GM21619 (cell line): ENCODE results near the gene DPP9.
"Not testable (repeated sequence)": the region's sequence is repeated elsewhere in the genome, so short reads cannot be mapped to it uniquely, and the experiment has no call there.

Experiments
- ATAC-seq: cut with Tn5 transposase; IDR thresholded peaks from one replicate; pipeline ENCODE4 v1.9.1; 2021; ENCODE audit not compliant: unreplicated experiment

DPP9 gene

DNA sequence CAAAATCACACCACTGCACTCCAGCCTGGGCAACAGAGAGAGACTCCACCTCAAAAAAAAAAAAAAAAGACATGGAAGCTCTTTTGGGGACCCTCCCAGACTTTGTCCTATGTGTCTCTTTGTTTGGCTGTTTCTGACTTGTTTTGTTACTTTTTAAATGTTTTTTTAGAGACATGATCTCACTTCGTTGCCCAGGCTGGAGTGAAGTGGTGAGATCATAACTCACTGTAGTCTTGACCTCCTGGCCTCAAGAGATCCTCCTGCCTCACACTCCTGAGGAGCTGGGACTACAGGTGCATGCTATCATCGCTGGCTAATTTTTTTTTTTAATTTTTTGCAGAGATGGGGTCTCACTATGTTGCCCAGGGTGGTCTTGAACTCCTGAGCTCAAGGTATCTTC lies 16.4 kb upstream of the DPP9 start:
- ATAC-seq, result no peak

DNA sequence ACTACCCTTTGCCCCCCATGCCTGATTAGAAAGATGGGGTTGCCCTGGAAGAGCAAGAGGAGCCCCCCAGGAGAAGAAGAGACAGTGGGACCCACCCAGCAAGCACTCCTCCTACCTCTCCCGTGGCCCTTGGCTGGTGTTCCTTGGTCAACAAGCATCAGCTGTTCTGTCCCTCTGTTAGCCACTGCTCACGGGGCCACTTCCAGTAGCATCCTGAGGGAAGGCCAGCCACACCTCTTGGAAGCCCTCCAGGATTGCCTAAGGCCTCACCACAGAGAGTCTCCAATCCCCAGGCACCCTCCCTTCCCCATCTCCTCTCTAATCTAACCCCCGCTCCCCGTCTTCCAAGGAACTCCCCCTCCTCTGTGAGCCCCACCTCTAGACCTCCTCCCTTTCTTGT lies 15.1 kb upstream of the DPP9 start:
- no peak for ATAC-seq

DNA sequence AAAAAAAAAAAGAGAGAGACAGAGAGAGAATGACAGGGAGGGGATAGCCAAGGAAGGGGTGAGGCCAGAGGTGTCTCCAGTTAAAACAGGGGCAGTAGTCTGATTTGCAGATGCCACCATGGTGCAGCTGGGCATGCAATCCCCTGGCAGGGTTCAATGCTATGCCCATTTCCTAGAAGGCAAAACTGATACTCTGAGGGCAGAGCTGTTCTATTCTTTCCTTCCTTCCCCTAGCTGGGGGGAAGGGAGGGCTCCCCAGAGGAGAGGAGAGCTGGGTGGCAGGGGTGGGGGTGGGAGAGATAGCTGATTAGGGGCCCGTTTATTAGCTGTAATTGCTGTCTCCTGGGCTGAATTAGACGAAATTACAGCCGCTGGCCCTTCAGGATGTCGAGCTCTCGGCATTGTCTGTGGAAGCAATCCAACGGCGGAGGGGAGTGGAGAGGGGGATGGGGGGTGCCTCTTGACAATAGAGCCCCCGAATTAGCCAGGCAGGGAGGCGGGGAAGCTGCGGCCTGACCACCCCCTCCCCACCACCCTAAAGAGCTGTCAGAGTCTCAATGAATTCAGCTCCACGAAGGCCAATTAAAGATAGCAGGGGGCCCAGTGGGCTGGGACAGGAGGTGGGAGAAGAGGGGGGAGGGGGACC lies 14.4 kb upstream of the DPP9 start:
- ATAC-seq, result no peak

DNA sequence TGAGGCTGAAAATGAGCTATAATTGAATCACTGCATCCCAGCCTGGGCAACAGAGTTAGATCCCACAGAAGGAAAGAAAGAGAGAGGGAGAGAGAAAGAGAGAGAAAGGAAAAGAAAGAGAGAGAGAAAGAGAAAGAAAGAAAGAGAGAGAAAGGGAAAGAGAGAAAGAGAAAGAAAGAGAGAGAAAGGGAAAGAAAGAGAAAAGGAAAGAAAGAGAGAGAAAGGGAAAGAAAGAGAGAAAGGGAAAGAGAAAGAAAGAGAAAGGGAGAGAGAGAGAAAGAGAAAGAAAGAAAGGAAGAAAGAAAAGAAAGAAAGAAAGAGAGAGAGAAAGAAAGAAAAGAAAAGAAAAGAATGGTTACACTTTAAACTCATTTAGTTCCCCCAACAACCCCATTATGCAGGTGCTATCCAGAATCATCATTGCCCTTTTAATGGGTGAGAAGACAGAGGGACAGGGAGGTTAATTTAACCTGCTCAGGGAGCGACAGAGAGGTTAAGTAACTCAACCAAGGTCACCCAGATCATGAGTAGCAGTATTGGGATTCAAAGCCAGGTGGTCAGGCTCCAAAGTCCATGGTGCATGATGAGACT lies 10.2 kb upstream of the DPP9 start:
- no peak for ATAC-seq

DNA sequence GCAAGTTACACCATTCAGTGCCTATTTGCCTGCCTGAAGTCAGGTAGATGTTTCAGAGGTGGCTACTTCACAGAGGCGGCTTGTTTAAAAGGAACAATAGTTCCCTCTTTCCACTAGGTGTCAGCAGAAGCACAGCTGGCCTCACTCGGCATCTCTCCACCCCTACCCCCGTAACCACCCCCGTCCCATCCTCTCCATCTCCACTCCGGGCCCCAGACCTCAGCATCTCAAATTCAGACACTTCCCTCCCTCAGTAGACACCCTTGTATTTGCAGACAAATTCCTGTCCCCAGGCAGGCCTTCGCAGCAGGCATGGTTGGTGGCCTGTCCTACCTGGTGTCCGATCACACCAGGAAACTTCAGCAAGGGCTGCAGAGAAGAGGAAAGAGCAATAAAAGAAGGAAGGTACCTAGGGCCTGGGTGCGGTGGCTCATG lies 9.1 kb upstream of the DPP9 start:
- ATAC-seq, result no peak

DNA sequence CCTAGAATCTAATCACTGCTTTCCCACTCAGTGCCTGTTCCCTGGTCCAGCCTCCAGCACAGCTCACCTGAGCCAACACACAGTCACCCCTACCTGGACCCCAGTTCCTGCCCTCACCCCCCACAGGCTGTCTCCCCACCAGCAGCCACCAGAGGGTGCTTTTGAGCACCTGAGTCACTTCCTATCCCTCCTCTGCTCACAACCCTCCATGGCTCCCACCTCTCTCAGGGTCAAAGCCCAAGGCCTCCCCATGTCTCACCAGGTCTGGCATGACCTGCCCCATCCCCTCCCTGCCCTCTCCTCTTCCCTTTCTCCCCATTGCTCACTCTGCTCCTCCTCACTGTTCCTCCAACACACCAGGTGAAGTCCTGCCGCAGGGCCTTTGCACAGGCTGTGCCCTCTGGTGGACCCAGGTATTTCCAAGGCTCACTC lies 7.1 kb upstream of the DPP9 start:
- no peak for ATAC-seq

DNA sequence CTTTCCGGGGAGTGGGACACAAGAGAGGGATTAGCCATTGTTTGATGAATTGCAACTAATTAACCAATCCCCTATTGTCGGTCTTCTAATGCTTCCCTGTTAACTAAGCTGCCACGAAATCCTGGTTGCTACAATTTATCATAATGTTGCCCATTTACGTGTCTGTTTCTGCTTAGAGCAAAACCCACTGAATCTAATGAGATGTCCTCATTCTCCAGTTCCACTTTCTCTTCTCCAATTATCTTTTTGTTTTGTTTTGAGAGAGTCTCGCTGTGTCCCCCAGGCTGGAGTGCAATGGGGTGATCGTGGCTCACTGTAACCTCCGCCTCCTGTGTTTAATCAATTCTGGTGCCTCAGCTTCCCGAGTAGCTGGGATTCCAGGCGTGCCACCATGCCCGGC lies 5.2 kb upstream of the DPP9 start:
- no peak for ATAC-seq

DNA sequence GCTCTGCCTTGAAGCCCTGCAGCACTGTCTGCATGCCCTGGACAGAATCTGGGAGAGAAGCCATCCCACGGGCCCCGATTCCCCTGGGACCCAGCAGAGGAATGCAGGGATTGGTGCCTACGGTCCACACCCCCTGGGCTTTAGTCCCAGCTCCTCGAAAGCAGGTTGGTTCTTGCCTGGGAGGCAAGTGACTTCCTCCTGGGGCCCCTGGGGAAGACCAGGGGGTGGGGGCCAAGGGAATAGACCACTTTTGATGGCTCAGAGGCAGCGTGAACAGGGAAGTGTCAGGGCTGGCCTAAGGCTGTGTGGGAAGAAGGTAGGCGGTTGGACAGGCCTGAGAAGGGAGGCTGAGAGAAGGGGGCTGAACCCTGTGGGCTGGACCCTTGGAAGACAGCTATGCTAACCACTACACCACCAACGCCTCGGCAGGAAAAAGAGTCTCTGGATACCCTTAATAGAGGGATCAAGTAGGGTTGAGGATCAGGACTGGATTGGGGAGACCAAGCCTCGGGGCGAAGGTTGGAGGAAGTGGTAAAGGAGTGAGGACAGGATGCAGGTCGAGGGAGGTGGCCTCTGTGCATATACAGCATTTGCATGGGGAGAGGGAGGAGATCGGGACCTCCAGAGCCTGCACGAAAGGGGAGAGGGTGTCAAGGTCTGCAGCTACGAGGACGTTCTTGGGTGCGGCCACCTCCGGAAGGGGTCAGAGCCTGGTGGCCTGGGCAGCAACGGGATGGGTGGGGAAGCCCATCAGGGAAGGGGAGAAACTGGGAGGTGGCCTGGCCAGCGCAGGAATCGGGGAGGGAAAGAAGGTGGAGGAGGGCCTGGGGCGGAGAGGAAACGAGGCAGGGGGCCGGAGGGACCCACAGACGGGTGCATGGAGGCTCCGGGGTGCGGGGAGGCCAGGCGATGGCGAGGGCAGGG lies 709 bp downstream of the DPP9 start:
- ATAC-seq, result peak; percentile 8

DNA sequence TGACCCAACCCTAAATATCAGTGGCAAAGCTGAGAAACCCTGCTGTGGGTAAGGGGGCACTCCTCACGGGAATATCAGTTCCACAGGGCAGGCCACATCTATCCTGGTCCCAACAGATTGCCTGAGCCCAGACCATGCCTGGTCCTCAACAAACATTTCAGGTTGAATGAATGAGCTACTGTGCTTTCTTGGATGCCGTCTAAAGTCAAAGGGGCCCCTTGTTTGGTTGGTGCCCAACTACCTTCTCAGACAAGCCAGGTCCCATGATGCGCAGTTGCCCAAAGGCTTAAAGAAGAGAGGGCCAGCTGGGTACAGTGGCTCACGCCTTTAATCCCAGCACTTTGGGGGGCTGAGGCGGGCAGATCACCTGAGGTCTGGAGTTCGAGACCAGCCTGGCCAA lies 2.4 kb downstream of the DPP9 start:
- no peak for ATAC-seq

DNA sequence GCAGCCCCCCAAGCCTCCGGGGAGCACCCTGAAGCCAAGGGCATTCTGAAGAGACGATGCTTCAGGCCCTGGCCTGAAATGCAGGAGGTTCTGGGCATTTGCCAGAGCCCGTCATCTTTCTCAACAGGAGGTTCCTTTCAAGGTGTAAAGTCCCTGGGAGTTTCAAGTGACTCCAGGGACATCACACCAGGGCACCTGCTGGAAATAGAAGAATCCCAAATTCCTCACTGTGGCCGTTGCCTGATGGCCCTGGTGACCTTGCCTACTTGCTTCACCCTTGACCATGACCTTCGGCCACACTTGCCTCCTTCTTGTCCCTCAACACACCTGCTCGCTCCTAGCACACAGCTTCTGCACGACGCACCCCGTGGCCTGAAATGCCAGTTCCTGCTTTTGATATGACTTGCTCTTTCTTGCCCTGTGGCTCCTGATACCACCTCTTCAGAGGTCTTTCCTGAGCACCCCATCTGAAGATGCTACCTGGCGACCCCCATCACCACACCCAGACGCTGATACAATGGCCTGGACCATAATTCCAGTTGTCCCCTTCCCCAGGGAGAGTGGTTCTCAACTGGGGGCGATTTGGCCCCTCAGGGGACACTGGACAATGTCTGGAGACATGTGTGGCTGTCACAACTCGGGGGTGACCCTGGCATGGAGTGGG lies 3.5 kb downstream of the DPP9 start:
- ATAC-seq, result no peak

DNA sequence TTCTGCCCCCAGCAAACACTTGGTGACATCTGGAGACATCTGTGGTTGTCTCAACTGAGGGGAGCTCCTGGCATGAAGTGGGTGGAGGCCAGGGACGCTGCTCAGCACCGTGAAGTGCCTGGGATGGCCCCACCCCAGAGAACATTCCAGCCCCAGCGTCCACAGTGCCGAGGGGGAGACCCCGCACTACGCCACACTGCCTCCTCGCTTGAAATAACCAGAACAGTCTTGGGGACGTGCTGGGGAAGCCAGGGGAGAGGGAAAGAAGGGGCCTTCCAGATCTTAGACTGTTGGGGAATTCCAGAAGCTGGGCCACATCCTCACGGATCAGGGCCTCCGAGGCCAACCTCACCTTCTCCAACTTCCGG lies 4.2 kb downstream of the DPP9 start:
- no peak for ATAC-seq

DNA sequence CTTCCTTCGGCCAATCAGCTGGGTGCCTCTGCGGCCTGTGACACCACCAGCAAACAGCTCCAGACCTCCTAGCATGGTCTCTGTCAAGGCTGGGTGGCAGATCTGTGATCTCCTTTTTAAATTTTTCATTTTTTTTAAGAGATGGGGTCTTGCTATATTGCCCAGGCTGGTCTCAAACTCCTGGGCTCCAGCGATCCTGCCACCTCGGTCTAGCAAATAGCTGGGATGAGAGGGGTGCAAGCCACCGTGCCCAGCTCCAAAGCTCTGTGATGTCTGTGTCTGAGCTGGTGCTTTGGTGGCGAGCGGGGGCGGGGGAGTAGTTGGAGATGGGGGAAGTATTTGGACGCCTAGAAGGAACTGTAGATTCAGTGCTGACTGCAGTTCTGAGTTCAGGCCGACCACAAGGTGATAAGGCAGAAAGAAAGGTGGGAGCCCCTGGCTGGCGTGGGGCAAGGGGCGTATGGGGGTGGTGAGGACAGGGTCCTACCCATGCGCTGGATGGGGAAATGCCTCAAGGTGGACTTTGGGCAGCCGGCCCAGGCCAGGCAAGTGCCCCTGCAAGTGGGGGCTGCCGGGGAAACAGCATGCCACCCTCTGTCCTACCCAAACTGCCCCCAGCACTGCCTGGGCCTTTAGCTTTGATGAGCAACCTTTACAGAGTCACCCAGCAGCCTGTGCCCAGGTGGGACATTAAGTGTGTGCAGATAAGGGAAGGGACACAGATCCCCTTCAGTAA lies 5.5 kb downstream of the DPP9 start:
- no peak for ATAC-seq

DNA sequence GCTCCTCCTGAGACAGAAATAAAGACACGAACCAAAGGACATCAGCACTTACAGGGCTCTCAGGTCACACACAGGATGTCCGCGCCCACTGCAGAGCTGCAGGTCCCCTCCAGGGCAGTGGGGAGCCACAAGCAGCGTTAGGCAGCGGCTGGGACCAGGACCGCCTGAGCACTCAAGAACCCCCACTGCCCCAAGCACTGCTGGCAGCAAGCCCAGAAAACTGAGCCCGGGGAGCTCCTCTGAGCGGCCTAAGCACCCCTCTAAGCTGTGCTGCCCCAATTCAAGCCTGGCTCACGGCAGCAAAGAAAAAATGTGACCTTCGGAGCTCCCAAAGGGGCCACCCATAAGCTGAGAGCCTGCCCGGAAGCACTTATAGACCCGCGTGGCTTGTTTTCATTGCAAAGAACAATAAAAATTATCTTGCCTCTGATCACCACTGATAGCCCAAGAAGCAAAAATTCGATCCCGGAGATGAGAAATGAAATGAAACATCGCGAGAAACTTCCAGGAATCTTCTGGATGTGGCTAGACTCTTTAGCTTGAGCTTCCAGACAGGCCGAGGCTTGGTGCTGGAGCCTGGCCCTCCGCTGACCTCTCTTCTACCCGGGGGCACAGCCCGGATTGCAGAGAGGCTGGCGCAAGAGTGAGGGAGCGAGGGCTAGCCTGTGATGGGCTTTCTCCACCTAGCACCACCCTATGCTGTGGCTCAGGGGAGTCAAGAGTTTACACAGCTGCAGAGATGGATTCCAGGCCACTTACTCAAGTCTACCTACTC lies 6.3 kb downstream of the DPP9 start:
- no peak for ATAC-seq

DNA sequence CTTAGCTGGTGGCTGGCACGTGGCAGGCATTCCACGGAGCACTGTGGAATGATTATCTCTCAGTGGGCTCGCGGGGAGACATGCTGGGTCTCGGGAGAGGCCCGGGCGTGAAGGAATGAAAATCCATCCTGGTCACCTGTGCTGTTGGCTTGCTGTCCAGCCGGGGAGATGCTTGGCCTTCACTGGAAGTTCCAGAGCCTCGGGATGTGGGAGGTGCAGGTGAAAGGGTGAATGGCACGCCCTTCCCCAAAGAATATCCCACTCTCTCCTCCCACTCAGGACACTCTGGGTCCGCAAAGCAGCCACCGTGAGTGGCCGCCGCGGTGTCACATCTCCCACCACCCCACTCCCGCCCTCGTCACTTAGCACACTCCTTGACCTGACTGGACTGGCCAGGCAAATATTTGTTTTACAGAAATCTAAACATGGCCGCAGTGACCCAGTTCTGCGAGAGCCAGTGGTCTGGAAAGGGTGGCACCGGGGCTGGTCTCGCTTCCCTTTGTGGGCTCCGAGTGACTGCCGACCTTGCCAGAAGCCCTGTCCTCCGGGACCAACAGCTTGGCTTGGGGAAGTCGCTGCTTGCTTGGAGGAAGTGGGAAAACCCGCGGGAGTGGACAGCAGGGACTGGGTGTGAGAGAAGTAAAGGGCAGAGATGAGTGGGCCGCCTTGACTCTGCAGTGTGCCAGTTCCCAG lies 8.0 kb downstream of the DPP9 start:
- no peak for ATAC-seq

DNA sequence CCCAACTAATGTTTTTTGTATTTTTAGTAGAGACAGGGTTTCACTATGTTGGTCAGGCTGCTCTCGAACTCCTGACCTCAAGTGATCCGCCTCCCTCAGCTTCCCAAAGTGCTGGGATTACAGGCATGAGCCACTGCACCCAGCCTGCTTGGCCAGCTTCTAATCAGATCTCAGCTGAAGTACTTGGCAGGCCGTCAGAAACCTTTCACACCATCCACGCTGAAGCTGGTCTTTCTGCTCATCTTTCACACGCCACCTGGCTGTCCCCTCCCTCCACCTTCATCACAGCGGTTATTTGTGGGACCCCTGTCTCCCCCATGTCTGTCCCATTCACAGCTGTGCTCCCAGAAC lies 8.5 kb downstream of the DPP9 start:
- ATAC-seq, result not testable (repeated sequence)

DNA sequence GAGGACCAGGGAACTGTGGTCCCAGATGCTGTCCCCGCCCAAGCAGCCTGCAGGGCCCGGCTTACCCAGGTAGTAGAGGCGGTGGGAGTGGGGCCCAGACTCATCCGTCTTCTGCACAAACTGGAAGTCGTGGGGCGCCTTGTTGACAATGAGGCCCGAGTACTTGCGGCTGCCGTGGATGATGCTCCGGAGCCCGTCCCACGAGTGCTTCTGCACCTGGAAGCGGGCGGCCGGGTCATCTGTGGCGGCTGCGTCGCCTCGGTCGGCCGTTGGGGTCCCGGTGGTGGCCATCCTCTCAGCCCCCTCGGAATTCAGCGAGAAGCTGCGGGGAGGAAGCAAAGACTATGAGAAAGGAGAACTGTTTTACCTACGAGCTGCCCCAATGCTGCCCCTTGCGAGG lies 9.6 kb downstream of the DPP9 start:
- ATAC-seq, result no peak

DNA sequence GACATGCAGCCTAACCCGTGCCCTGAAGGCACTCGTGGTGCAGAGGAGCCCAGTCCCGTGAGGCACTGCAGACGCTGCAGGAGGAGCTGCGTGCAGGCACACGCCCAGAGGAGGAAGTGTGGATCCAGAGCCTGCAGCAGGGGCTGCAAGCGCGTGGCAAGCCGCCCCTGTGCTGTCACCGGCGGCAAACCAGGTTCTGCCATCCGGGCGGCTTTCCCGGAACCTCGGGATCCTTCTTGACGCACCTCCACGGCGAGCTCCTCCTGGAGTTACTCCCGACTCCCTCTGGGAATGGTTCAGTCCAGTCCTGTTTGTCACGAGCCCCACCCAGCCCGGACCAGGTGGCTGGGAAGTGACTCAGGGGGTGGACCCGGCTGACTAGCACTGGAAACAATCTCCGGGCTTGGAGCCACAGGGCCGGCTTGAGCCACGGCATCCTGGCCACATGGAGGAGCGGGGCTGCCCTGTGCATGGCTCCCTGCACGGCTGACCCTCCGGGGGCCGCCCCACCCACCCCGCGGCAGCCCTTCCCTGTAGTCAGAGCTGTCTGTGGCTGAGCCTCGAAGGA lies 10.2 kb downstream of the DPP9 start:
- no peak for ATAC-seq

DNA sequence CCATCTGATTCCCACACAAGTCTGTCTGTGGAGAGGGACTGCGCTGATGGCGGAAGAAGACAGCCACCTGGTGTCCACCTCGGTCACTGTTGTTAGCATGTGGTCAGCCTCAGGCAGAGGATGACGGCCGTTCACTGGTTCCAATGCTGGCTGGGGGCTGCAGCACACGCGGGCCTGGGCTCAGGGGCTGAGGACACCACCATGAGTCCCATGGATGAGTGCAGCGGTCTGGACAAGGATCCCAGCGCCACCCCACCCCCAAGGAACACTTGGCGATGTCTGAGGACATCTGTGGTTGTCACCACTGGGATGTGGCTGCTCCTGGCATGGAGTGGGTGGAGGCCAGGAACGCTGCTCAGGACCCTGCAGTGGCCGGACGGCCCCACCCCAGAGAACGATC lies 10.9 kb downstream of the DPP9 start:
- no peak for ATAC-seq

DNA sequence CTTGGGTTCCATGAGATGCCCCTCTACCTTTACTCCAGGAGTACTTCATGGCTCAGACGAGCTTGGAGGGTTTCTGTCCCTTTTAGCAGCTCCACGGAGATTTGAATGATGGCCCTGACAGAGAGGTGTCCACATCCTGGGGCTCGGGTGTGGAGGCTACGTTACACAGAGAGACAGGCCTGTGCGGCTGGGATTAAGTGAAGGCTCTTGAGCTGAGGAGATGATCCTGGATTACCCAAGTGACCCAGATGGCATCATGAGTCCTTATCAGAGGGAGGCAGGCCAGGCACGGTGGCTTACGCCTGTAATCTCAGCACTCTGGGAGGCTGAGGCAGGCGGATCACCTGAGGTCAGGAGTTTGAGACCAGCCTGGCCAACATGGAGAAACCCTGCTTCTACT lies 12.4 kb downstream of the DPP9 start:
- no peak for ATAC-seq

DNA sequence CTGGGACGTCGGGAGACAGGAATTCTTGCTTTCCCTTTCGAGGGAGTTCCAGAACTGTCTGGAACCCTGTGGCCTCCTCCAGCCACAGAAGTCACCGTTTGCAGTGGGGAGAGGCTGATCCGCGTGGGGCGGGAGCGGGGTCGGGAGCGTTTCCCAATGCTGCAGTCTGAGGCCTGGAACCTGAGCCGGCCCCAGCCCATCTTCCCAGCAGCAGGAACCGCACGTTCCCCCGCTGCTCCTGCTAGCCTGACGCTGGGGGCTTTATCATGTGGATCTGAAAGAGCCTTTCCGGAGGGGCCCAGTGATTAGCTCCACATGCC lies 13.4 kb downstream of the DPP9 start:
- ATAC-seq, result no peak
